ENCODE data around the gene PARD3. TPM values are rescaled to one million over a fixed set of nuclear protein-coding genes. Genes with fewer than 3 reads are reported as not detected.

Gene PARD3
- total RNA-seq, 3 donors from 2014 or later, result 48.2 to 93.7 (median 60.6) TPM

DNA sequence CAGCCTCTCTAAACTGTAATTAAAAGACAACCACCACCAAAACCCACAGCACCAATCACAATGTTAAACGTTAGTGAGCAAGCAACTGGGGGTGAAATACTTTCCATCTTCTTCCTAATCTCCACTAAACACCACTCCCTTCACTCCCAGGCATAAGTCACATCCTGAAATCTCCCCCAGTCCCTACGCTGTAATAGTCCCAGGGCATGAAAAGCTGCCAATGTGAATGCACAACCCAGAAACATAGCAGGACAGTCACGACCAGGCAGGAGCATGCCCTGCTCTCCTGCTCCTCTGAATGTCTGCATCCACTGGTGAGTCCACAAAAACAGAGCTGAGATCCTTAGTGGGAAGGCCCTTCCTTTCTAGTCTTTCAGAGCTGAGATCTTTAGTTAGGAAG is 288.9 kb downstream of the PARD3 start:
- peaks cover 0 to 5% of the 10 kb centered on the region in 2 donors for H3K9me3 ChIP-seq
- no peak overlapping the region for H3K27ac ChIP-seq
- TF ChIP-seq POLR2AphosphoS5 (IDR thresholded peaks at IDR 0.05), result no peak
- TF ChIP-seq, protein P1, sequence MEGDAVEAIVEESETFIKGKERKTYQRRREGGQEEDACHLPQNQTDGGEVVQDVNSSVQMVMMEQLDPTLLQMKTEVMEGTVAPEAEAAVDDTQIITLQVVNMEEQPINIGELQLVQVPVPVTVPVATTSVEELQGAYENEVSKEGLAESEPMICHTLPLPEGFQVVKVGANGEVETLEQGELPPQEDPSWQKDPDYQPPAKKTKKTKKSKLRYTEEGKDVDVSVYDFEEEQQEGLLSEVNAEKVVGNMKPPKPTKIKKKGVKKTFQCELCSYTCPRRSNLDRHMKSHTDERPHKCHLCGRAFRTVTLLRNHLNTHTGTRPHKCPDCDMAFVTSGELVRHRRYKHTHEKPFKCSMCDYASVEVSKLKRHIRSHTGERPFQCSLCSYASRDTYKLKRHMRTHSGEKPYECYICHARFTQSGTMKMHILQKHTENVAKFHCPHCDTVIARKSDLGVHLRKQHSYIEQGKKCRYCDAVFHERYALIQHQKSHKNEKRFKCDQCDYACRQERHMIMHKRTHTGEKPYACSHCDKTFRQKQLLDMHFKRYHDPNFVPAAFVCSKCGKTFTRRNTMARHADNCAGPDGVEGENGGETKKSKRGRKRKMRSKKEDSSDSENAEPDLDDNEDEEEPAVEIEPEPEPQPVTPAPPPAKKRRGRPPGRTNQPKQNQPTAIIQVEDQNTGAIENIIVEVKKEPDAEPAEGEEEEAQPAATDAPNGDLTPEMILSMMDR (IDR thresholded peaks at IDR 0.05), result no peak
- TF ChIP-seq POLR2A (IDR thresholded peaks at IDR 0.05), result no peak
- DNase-seq (ENCODE audit: low spot score in 2 of 2), result no peak
- no peak overlapping the region for H3K4me3 ChIP-seq
- H3K36me3 ChIP-seq, result no peaks in the 10 kb centered on the region
- intact Hi-C loops (cut with DNase I; ENCODE audit: low total_unique reads), result no loop called here
- no peaks in the 10 kb centered on the region for H3K27me3 ChIP-seq
- no peaks in the 10 kb centered on the region for H3K4me1 ChIP-seq

DNA sequence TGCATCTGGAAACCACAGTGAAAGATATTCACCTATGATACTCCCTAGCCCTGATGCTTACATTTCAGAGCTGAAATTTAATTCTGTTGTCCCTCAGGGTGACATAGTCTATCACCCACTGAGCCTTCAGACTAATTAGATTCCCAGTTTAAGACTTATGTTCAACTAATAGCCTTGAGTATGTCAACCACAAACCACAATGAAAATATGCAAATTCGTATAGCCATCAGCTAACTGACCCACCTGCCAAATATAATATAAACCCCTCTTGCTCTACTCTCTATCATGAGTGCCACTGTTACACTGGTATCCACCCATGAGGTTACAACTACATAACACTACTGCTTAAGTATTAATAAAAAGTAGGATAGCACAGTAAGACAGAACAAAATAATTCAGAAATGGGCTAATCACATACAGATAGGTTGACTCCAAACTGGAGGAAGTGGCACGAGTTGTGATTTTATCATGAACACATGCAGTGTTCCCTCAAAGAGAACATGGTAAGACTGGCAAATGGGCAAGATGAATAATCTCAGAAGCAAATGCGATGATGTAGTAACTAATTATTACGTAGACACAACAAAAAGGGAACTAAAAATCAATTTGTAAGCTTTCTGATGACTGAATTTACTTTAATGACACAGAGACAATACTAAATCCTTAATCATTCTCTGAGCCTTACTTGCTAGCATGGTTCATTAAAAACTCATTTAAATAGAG is 290.6 kb downstream of the PARD3 start:
- Histone ChIP-seq H3K27ac (no peak overlapping the region), H3K4me1 (no peaks in the 10 kb centered on the region), H3K27me3 (no peaks in the 10 kb centered on the region), H3K4me3 (no peak overlapping the region), H3K36me3 (no peaks in the 10 kb centered on the region), H3K9me3 (no peaks in the 10 kb centered on the region)
- intact Hi-C loops (cut with DNase I; ENCODE audit: low total_unique reads), result no loop called here
- TF ChIP-seq, protein P1 (IDR thresholded peaks at IDR 0.05), result no peak
- no peak for DNase-seq (ENCODE audit: low spot score in 2 of 2)

DNA sequence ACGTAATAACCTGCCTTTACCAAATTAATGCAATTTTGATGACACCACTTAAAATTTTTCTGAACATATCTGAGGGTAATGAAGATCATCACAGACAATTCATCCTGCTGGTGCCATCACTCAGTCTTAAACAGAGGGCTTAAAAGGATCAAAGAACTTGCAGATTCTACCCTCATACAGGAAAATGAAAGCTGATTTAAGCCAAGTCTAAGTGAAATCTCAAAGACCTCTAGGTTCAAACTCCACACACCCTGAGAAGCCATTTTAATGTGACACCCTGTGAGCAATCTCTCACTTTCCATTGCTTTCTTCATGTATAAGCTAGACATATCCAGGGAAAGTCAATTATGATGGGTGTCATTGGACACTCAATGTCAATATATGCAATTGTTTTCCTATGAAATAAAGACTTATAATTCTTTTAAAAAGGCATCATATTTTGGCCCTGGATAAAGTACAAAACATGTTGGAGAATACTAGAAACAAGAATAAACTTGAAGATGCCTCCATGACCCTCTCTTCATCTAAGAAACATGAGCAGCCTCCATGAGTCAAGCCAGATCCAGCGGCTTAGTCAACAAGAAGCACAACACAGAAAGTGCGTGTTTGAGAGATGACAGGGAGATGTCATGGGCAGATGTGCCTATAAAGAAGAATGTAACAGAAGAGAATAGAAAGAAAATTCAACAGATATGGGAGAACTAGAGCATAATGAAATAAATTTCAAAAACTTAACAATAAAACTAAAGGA is 291.9 kb downstream of the PARD3 start:
- Histone ChIP-seq H3K9me3 (no peaks in the 10 kb centered on the region), H3K27ac (no peak overlapping the region), H3K27me3 (no peaks in the 10 kb centered on the region), H3K36me3 (no peaks in the 10 kb centered on the region), H3K4me3 (no peak overlapping the region), H3K4me1 (no peaks in the 10 kb centered on the region)
- intact Hi-C loops (cut with DNase I; ENCODE audit: low total_unique reads), result loop anchor here (2.0 kb wide), 1 partner anchor 34 kb away; no protein-coding TSS in a partner anchor
- no peak for DNase-seq (ENCODE audit: low spot score in 2 of 2)
- no peak for TF ChIP-seq POLR2AphosphoS5 (IDR thresholded peaks at IDR 0.05)

DNA sequence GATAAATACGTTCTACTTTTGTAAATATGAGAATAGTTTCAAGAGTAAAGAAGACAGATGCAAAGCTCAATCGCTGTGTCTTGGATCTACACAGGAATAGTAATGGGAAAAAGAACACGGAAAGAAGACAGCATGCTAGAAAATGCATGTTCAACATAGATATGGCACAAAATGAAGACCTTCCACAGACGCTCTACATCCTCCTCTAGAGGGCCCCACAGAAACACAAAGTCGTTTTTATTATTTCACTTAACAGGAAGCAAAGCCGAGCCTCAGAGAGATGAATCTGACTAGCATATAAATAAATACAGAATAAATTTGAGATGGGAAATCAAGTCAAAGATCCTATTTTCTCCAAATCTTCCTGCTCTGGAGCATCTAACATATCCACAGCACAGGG is 292.6 kb downstream of the PARD3 start:
- H3K4me3 ChIP-seq, result no peak overlapping the region
- H3K27ac ChIP-seq, result no peak overlapping the region
- intact Hi-C loops (cut with DNase I; ENCODE audit: low total_unique reads), result loop anchor here (2.0 kb wide), 1 partner anchor 34 kb away; no protein-coding TSS in a partner anchor

DNA sequence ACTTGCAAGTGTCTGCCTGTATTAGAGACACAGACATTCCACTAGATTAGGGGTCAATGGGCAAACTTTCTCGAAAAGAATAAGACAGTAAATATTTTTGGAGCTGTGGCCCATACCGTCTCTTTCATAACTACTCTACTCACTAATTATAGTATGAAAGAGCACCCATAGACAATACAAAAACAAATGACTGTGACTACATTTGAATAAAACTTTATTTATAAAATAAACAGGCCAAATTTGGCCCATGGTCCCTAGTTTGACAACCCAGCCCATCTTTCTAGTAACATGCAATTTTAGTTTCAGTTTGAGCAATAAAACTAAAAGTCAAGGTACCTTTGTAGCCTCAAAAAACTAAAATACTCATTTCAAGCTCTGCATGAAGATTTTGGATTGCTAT is 294.6 kb downstream of the PARD3 start:
- TF ChIP-seq POLR2A (IDR thresholded peaks at IDR 0.05) (no peak), POLR2AphosphoS5 (IDR thresholded peaks at IDR 0.05) (no peak)
- TF ChIP-seq, protein P1 (IDR thresholded peaks at IDR 0.05), result no peak
- Histone ChIP-seq H3K36me3 (no peaks in the 10 kb centered on the region), H3K4me1 (no peaks in the 10 kb centered on the region), H3K9me3 (no peaks in the 10 kb centered on the region), H3K27me3 (no peaks in the 10 kb centered on the region), H3K27ac (peak overlapping the region; percentile 28 to 70), H3K4me3 (no peak overlapping the region)
- intact Hi-C loops (cut with DNase I; ENCODE audit: low total_unique reads), result no loop called here
- no peak for DNase-seq (ENCODE audit: low spot score in 2 of 2)

More for the DNA sequence above, 292.6 kb downstream of the PARD3 start:
- no peaks in the 10 kb centered on the region for H3K9me3 ChIP-seq
- H3K27me3 ChIP-seq, result no peaks in the 10 kb centered on the region
- H3K36me3 ChIP-seq, result no peaks in the 10 kb centered on the region
- no peaks in the 10 kb centered on the region for H3K4me1 ChIP-seq
- DNase-seq (ENCODE audit: low spot score in 2 of 2), result no peak
- TF ChIP-seq POLR2A (IDR thresholded peaks at IDR 0.05) (no peak), POLR2AphosphoS5 (IDR thresholded peaks at IDR 0.05) (no peak)
- TF ChIP-seq, protein P1 (IDR thresholded peaks at IDR 0.05), result no peak
